T-helper 17 cell (primary cell): ENCODE results near the gene PSPN. TPM values are rescaled to one million over a fixed set of nuclear protein-coding genes. Genes with fewer than 3 reads are reported as not detected.

Experiments used
- ATAC-seq: fragments of 150-1000 bp; cut with Tn5 transposase; 2 replicates; pipeline ENCODE4 v1.10.0; 2021; ENCODE audit warnings: mild to moderate bottlenecking, moderate library complexity
- DNase-seq, 3 donors: peaks; one replicate each; pipeline versions ENCODE4 v3.0.0 to v3.0.0-alpha.2; 2020 to 2021
- H3K9me3 ChIP-seq: one replicate; pipeline ENCODE4 v1.7.0; 2013; ENCODE audit warnings: low read length, mild to moderate bottlenecking; ENCODE audit not compliant: control insufficient read depth, poor library complexity, severe bottlenecking
- H3K27ac Mint-ChIP-seq: one replicate; pipeline ENCODE4 v1.8.0; 2022; ENCODE audit warnings: mild to moderate bottlenecking, moderate library complexity, mixed read lengths
- H3K27me3 Mint-ChIP-seq: one replicate; pipeline ENCODE4 v1.8.0; 2022; ENCODE audit warnings: mixed read lengths
- H3K36me3 Mint-ChIP-seq: one replicate; pipeline ENCODE4 v1.8.0; 2022; ENCODE audit warnings: low read depth, mixed read lengths
- H3K4me1 Mint-ChIP-seq: one replicate; pipeline ENCODE4 v1.8.0; 2022; ENCODE audit warnings: mild to moderate bottlenecking, mixed read lengths
- H3K4me3 Mint-ChIP-seq: one replicate; pipeline ENCODE4 v1.8.0; 2022; ENCODE audit warnings: mild to moderate bottlenecking, moderate library complexity, mixed read lengths
- total RNA-seq, 4 donors: library from RNA in 2 of 4; stranded (reverse) in 2 of 4; gene quantifications; one replicate each; pipeline ENCODE4 v1.2.3 and lab custom pipeline; 2022 to 2026

The PSPN gene
- total RNA-seq, 2 donors from 2014 or later = 1.3 to 1.5 TPM

DNA sequence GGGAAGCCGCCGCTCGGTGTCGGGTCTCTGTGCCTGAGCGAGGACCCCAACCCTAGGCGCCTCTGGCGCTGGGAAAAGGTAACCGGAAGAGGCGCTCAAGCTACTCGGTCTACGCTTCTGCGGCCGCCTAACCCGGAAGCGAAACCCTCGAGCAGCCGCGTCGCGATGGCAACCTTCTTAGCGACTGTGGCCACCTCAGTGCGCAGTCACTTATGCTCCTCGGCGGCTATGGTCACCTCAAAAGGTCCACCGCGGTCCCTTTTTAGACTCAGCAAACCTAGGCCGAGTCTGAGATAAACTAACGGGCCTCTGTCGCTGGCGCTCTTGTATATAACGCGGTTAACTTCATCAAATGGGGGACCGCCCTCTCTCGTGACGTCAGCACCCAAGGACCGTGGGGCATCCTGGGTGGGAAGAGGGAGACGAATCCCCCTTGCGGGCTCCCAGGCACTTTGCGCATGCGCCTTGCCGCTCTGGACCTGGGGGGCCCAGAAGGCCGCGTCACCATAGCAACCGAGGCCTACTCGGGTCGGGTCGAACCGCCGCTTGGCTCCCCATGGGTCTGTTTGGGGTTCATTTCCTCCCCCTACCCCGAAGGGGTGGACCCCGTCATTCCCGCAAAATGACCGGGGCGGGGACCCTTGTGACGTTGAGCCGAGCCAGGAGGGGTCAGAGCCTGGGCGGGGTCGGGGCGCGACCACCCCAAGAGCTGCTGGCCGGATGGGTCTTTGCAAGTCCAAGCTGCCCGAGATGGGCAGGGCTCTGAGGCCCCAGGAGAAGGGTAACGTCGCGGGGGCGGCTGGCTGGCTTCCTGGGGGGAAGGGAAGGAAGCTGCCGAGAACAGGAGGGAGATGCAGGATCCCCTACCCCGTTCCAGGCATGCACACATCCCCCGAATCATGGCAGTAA lies 17.6 kb upstream of the PSPN start, which contains the start of gene GTF2F1:
GTF2F1 (minus strand) TSS at position 91 of the 909 bp plus-strand sequence. CDS start 169 bp downstream, outside the sequence.
- H3K36me3 Mint-ChIP-seq = no peaks in the 10 kb centered on the region
- no peaks in the 10 kb centered on the region for H3K27me3 Mint-ChIP-seq
- peak within 1 kb of the TSS; percentile 96 for H3K4me3 Mint-ChIP-seq
- peak; percentile 84 for ATAC-seq
- DNase-seq = peak; percentile 87 to 88 (median 88)
- H3K9me3 ChIP-seq = no peaks in the 10 kb centered on the region
- peaks cover 20% of the 10 kb centered on the region for H3K4me1 Mint-ChIP-seq
- H3K27ac Mint-ChIP-seq = peak within 1 kb of the TSS; percentile 99

DNA sequence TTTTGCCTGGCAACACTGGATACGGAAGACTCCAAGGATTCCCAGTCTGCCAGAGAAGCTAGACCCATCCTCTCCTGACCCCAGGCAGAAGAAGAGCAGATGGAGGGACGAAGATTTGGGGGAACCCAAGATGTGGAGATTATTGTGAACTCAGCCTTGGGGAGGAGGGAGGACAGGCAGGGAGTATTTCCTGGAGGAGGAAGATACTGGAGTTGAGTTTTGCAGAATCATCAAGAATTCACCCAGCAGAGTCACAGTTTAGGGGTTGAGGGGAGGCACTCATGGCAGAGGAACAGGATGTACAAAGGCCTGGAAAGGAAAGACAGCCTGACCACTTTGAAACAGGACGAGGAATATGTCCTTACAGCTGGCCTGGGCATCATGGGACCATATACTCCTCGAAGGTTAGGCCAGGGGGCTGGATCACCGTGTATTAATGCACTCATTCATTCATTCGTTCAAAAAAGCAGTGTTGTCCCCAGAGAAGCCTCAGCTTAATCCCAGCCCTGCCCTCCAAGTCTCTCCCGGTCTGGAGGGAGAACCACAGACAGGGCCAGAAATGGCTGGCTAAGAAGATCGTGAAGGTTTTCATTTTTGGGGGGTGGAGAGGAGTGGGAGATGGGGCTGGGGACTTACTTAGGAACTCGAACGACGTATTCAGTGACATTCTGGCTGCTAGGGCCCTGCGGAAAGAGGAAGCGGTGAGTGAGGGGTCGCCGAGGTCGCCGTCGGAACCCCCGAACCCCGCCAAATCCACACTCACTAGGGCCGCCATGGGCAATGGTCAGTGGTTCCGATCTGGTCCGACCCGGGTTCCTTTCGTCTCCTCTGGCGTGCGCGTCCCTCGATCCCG lies 16.7 kb upstream of the PSPN start:
- Mint-ChIP-seq H3K27ac (peak overlapping the region; percentile 99), H3K36me3 (no peaks in the 10 kb centered on the region), H3K4me3 (peak overlapping the region; percentile 96), H3K27me3 (no peaks in the 10 kb centered on the region), H3K4me1 (peaks cover 21% of the 10 kb centered on the region)
- DNase-seq (no peak), ATAC-seq (no peak)
- no peaks in the 10 kb centered on the region for H3K9me3 ChIP-seq

GRCh38 chr19:6387372-6387771 lies 11.6 kb upstream of the PSPN start:
- no peaks in the 10 kb centered on the region for H3K9me3 ChIP-seq
- DNase-seq = no peak
- H3K27ac Mint-ChIP-seq = no peak overlapping the region
- H3K4me3 Mint-ChIP-seq = no peak overlapping the region
- ATAC-seq = no peak
- peaks cover 12% of the 10 kb centered on the region for H3K4me1 Mint-ChIP-seq
- peaks cover 2% of the 10 kb centered on the region for H3K36me3 Mint-ChIP-seq
- H3K27me3 Mint-ChIP-seq = no peaks in the 10 kb centered on the region

- no peak for ATAC-seq
- Mint-ChIP-seq H3K36me3 (peaks cover 2% of the 10 kb centered on the region), H3K27ac (no peak overlapping the region), H3K4me3 (no peak overlapping the region), H3K4me1 (peaks cover 5% of the 10 kb centered on the region), H3K27me3 (no peaks in the 10 kb centered on the region)
- no peak for DNase-seq
- H3K9me3 ChIP-seq = no peaks in the 10 kb centered on the region
These were observed 8.6 kb upstream of the PSPN start for GRCh38 chr19:6384381-6384780.

DNA sequence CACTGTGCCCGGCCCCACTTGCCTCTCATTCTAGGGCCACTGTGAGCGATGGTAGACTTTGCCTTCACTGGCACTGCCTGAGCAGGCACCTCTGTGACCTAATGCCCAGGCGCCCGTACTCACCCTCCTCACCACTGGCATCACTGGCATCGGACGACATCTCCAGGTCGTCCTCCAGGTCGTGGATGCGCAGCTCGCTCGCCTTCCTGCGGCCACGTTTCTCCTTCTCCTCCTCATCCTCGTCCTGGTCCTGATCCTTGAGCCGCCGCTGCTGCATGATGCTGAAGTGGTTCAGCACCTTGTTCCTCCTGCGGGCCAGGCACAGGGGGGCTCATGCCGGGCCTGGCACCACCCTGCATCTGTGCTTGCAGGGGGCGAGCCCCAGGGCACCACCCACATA lies 7.5 kb upstream of the PSPN start:
- Mint-ChIP-seq H3K27me3 (no peaks in the 10 kb centered on the region), H3K4me1 (peaks cover 3% of the 10 kb centered on the region), H3K27ac (peak overlapping the region; percentile 27), H3K4me3 (no peak overlapping the region), H3K36me3 (peaks cover 2% of the 10 kb centered on the region)
- ATAC-seq (no peak), DNase-seq (no peak)
- H3K9me3 ChIP-seq = no peaks in the 10 kb centered on the region

- Mint-ChIP-seq H3K27ac (peak overlapping the region; percentile 60), H3K4me3 (no peak overlapping the region), H3K36me3 (peaks cover 2% of the 10 kb centered on the region), H3K4me1 (no peaks in the 10 kb centered on the region), H3K27me3 (no peaks in the 10 kb centered on the region)
- H3K9me3 ChIP-seq = no peaks in the 10 kb centered on the region
- ATAC-seq (no peak), DNase-seq (no peak)
These were observed 5.5 kb upstream of the PSPN start for GRCh38 chr19:6381030-6381750.

DNA sequence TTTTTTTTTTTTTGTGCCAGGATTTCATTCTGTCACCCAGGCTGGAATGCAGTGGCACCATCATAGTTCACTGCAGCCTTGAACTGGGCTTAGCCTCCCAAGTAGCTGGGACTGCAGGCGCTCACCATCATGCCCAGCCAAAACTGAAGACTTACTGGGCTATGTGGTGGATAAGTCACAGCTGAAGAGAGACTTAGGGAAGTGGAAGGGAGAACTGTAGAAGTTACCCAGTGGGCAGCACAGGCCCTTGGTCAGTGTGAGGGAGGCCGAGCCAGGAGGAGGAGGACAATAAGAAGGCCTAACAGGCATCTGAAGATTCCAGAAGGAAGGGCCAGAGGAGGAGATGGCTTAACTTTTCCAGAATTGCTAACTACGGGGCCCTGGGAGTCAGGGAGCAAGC lies 4.0 kb upstream of the PSPN start:
- Mint-ChIP-seq H3K36me3 (peaks cover 2% of the 10 kb centered on the region), H3K4me1 (no peaks in the 10 kb centered on the region), H3K27me3 (no peaks in the 10 kb centered on the region), H3K4me3 (no peak overlapping the region), H3K27ac (no peak overlapping the region)
- ATAC-seq = no peak
- H3K9me3 ChIP-seq = no peaks in the 10 kb centered on the region
- no peak for DNase-seq

DNA sequence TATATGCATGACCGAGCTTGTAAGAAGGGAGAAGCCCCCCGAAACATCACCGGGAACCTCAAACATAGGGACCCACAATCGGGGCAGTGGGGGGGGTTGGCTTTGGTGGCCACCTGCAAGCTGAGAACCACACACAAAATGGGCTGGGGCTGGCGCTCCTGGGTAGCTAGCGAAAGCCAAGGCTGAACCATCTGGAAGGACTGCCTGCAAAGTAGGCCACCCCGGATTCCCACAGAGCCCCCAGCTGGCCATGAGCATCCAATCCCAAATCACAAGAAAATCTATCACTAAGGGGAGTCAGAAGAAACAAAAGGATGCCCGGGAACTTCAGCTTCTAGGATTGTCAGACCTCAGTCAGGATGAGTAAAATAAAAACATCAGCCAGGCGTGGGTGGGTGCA lies 2.8 kb upstream of the PSPN start:
- H3K36me3 Mint-ChIP-seq = peaks cover 2% of the 10 kb centered on the region
- no peaks in the 10 kb centered on the region for H3K27me3 Mint-ChIP-seq
- H3K9me3 ChIP-seq = no peaks in the 10 kb centered on the region
- peak overlapping the region; percentile 24 for H3K27ac Mint-ChIP-seq
- H3K4me1 Mint-ChIP-seq = peaks cover 4% of the 10 kb centered on the region
- DNase-seq = no peak
- no peak for ATAC-seq
- no peak overlapping the region for H3K4me3 Mint-ChIP-seq

DNA sequence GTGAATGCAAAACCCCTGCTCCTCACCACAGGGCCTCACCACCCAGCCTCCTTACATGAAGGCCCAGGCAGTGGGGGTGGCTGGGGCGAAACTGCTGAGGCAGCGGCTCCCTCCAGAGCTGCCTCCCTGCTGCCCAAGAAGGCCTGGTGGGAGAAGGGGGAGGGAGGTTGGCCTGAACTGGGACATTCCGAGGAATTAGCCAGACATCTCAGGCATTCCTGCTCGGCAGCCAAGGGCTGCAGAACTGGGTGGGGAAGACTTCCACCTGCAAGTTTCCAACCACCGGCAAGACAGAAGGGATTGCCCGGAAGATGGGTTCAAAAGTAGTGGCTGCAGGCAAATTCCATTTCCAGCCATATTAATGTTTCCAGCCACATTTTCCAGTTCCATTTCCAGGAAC lies 2.3 kb upstream of the PSPN start:
- peaks cover 6% of the 10 kb centered on the region for H3K4me1 Mint-ChIP-seq
- no peak overlapping the region for H3K27ac Mint-ChIP-seq
- no peaks in the 10 kb centered on the region for H3K27me3 Mint-ChIP-seq
- H3K4me3 Mint-ChIP-seq = no peak overlapping the region
- no peak for ATAC-seq
- H3K36me3 Mint-ChIP-seq = no peaks in the 10 kb centered on the region
- DNase-seq = no peak
- H3K9me3 ChIP-seq = no peaks in the 10 kb centered on the region

DNA sequence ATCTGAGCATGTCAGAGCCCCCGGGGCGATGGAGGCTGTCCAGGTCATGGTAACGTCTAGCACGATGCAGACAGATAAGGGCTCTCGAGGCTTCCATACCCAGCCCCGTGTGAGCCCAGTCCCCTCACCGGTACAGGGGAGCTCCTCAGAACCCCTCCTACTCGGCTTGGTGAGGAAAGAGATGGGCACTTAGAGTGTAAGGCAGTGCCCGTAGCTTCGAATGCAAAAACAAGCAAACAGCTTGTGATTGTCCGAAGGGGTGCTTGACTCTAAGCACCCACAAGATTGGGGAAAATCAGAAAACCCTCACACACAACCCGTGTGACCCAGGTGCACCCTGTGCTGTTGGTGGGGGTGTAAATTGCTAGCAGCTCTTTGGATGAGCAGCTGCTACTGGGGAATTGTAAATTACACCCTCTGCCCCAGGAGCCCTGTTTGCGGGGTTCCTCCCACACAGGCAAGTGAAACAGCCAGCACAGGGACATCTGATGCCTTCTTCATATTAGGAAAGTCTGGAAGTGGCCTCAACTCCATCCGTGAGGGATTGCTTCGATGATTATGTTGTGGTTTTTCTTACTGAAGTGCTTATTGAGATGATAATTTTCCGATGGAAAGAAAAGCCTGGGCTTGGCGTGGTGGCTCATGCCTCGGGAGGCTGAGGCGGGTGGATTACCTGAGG lies 918 bp upstream of the PSPN start:
- DNase-seq (no peak), ATAC-seq (no peak)
- peaks cover 10% of the 10 kb centered on the region for H3K4me1 Mint-ChIP-seq
- no peaks in the 10 kb centered on the region for H3K9me3 ChIP-seq
- no peaks in the 10 kb centered on the region for H3K27me3 Mint-ChIP-seq
- H3K4me3 Mint-ChIP-seq = no peak overlapping the region
- H3K27ac Mint-ChIP-seq = peak overlapping the region; percentile 71
- H3K36me3 Mint-ChIP-seq = no peaks in the 10 kb centered on the region

- no peak for ATAC-seq
These were observed 872 bp downstream of the PSPN start for GRCh38 chr19:6374711-6375410.

GRCh38 chr19:6374161-6374709 lies 1.5 kb downstream of the PSPN start:
- no peak for ATAC-seq
- peaks cover 17% of the 10 kb centered on the region for H3K4me1 Mint-ChIP-seq
- no peak overlapping the region for H3K4me3 Mint-ChIP-seq
- no peak overlapping the region for H3K27ac Mint-ChIP-seq
- no peaks in the 10 kb centered on the region for H3K9me3 ChIP-seq
- H3K27me3 Mint-ChIP-seq = no peaks in the 10 kb centered on the region
- DNase-seq = no peak
- H3K36me3 Mint-ChIP-seq = peaks cover 2% of the 10 kb centered on the region

More at GRCh38 chr19:6374711-6375410, 872 bp downstream of the PSPN start:
- Mint-ChIP-seq H3K4me1 (peaks cover 11% of the 10 kb centered on the region), H3K27me3 (no peaks in the 10 kb centered on the region), H3K36me3 (peaks cover under 1% of the 10 kb centered on the region), H3K27ac (no peak overlapping the region), H3K4me3 (peak overlapping the region; percentile 28)
- H3K9me3 ChIP-seq = no peaks in the 10 kb centered on the region
- DNase-seq = no peak
